GM18519 (cell line): ENCODE data around the gene ADCY7.
"Not testable (repeated sequence)": the region's sequence is repeated elsewhere in the genome, so short reads cannot be mapped to it uniquely, and the experiment has no call there.

Experiments used
- ATAC-seq: cut with Tn5 transposase; IDR thresholded peaks from one replicate; pipeline ENCODE4 v1.9.1; 2021; ENCODE audit warnings: mild to moderate bottlenecking, moderate library complexity; ENCODE audit not compliant: unreplicated experiment, low FRiP score

Gene ADCY7

DNA sequence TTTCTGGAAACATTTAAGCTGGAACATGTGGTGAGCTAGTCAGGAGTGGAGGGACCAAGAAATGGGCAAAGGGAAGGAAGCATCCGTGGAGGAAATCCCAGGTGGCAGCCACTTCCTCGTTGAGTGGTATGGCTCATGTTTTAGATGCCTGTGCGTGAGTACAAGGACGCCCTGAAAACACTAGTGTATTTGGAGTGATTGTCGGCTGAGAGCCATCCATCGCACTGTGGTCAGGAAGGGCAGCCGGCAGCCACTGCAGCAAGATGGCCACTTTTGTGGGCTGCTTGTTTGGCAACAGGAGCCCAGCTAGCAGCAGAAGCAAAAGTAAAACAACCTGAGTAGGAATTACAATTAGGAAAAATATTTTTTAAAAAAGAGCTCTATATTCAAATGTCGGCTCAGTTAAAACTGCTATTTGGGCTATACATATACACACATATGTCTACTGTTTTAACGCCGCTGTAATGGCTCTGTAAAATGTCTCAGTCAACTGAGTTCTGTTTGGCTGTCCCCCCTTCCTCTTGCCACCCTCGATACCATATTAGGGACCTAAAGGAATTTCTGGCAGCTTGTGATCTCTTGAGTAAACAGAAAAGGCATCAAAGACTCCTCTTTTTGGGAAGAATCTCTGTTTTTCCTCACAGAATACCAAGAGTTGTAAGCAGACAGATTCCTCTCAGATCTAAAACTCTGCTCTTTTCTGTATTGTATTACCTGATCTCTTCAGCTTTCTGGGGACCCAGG lies 63.3 kb downstream of the ADCY7 start:
- ATAC-seq, result no peak

DNA sequence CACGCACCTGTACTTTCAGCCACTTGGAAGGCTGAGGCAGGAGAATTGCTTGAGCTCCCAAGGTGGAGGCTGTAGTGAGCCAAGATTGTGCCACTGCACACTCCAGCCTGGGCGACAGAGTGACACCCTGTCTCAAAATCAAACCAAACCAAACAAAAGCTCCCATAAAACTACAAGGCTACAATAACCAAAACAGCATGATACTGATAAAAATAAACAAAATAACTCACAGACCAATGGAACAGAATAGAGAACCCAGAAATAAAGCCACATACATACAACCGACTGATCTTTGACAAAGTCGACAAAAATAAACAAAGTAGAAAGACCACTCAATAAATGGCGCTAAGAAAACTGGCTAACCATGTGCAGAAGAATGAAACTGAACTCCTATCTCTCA lies 65.2 kb downstream of the ADCY7 start:
- ATAC-seq, result no peak

DNA sequence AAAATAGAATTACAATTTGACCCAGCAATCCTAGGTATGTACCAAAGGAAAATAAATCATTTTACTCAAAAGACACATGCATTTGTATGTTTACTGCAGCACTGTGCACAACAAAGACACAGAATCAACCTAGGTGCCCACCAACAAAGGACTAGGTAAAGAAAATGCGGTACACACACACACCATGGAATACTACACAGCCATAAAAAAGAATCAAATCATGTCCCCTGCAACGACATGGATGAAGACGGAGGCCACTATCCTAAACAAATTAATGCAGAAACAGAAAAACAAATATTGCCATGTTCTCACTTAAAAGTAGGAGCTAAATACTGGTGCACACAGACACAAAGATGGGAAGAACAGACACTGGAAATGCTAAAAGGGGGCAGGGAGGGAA lies 66.2 kb downstream of the ADCY7 start:
- ATAC-seq, result no peak

DNA sequence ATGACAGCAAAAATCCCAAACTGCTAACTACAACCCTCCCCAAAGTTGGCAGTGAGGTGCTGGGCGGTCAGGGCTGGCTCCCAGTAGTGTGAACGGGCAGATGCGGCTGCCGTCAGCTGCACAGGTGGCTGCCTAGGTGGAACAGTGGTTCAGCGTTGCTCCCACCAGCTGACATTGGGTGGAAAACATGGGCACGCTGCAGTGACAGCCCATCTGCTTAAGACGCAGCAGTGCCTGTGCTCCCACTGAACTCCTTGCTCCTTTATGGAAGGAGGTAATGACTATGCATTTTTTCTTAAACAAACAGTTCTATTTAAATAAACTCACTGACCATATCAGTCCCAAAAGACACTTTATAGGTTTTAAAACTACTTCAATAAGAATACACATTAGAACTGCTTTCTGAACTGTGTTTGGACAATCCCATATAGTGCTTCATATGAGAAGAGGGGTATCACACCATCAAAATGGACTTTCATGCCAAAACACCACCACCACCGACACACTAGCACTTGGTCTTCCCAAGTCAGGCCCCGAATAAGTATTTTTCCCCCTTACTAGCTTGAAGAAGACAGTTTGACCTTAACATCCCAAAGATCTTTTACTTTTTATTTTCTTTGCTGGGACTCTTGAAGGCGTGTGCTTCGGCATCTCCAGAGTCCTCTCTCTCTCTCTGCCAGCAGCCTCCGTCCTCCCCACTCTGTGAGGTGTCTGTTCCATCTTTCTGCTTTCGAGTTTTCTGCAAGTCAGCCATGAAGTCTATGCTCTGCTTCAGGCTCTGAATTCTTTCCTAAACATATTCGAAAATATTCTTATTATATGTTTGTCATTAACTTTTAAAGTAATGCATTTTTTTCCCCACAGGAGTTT lies 68.0 kb downstream of the ADCY7 start:
- no peak for ATAC-seq

DNA sequence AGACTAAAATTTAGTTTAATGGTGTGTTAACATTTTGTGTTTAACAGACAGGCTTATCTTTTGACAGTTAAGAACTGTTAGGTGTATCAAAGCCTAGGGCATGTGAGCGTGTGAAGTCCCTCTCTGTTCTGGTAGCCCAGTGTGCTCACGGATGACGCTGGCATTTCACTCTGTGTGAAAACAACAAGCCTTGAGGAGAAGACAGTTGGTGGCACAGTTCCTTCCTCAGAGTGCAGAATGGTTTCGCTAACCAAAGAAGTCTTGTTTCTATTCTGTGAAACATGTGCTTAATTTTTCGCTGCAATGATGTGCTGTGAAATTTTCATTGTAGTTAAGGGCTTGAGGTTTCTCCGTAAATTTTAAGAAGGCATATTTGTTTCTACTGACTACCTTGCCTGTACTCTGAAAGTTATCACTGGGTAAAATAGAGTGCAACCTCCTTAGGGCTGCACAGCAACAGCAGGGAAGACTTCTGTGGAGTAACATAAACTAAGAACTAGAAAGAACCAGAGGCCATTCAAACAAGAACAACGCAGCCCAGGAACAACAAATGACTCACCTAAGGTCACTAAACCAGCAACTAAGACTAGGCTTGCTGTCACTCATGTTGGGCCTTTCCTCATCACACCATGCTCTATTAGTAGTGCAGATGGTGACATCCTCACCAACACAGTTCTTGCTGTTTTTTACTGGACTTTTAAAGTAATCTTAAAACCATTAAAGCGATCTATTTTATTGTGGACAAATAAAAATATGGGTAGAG lies 69.0 kb downstream of the ADCY7 start:
- no peak for ATAC-seq

DNA sequence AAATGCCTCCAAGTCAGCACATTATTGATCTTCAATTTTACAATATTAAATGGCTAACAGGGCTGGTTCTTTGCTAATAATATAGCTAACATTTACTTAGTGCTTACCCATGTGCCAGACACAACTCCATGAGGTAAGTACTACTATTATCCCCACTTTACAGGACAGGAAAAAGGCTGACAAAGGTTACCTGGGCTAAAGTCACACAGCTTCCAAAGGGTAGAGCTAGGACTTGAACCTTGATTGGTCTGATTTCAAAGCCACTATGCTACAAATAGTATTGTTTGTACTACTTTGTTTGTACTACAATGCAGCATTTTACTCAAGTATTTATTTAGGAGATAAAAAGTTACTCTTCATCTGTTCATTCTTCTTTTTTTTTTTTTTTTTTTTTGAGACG lies 70.5 kb downstream of the ADCY7 start:
- ATAC-seq, result no peak

DNA sequence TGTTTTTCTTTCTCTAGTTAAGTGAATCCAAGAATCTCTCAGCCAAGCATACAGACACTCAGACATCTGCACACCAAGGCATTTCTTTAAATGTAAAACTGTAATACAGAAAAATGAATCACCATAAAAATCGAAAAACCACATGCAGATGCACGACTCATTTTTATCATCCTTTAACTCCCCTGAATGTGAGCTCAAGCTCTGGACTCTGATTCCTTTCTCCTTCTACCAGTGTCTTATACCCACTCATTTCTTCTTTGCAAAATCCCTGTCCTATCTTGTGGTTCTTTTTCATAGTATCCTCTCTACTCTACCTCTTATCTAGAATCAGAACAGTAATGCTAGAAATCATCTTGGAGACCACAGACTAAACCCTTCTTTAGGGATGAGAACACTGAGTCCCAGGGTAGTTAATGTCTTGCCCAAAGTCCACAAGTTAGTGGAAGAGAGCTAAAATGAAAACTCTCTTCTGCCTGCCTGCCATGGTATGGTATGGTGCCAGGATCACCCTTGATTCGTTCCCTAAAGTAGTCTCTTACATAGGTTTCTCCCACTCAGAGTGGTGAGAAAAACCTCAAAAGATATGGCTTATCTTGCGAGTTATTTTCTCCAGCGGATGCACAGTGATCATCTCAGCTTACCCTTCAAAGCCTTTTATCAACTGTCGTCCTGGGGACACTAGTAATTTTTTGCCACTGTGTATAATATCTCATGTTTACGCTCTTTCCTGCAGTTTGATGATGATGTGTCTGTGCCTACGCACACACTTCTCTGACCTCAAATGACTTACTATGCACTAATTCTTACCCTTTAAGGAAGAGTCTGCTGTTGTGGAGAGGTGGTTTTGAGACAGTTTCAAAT lies 72.2 kb downstream of the ADCY7 start:
- ATAC-seq, result no peak

DNA sequence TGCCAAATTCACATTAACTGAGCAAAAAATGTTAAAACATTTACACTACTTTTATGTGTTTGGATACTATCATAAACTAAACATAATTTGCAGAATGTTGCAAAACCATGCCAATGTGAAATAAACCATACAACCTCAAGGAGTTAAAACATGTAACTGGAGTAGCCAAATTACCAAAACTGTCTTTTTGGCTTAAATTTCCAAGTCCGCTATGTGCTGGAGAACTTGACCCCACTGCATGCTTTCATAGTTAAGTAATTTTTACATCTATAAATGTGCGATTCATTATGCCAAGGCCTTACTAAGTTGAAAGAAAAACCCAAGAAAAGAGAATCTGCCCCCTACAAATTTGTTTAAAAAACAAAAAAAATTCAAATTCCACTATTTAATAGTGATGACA lies 74.2 kb downstream of the ADCY7 start:
- ATAC-seq, result no peak

DNA sequence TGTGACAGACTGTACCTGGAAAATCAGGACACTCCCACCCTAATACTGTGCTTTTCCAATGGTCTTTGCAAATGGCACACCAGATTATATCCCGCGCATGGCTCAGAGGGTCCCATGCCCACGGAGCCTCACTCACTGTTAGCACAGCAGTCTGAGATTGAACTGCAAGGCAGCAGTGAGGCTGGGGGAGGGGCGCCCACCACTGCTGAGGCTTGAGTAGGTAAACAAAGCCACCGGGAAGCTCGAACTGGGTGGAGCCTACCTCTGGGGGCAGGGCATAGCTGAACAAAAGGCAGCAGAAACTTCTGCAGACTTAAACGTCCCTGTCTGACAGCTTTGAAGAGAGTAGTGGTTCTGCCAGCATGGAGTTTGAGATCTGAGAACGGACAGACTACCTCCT lies 77.2 kb downstream of the ADCY7 start:
- ATAC-seq, result not testable (repeated sequence)

DNA sequence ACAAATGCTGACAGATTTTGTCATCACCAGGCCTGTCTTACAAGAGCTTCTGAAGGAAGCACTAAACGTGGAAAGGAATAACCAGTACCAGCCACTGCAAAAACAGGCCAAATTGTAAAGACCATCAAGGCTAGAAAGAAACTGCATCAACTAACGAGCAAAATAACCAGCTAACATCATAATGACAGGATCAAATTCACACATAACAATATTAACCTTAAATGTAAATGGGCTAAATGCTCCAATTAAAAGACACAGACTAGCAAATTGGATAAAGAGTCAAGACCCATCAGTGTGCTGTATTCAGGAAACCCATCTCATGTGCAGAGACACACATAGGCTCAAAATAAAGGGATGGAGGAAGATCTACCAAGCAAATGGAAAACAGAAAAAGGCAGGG lies 78.9 kb downstream of the ADCY7 start:
- not testable (repeated sequence) for ATAC-seq

DNA sequence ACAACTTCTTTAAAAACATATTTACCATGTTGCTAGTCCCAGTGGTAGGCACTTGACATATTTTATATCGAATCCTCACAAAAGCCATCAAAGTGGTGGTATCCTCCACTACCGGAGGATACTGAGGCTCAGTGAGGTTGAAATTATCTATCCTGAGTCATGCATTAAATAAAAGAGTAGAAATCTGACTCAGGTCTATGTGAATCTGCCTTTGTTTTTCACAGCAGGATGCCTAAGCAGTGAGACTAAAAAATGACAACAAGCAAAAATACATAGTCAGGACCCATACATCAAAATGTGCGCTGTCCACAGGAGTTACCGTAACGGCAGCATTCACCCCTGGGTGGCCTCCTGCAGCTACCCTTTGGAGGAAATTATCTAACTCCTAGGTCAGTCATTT lies 84.8 kb downstream of the ADCY7 start:
- ATAC-seq, result no peak

DNA sequence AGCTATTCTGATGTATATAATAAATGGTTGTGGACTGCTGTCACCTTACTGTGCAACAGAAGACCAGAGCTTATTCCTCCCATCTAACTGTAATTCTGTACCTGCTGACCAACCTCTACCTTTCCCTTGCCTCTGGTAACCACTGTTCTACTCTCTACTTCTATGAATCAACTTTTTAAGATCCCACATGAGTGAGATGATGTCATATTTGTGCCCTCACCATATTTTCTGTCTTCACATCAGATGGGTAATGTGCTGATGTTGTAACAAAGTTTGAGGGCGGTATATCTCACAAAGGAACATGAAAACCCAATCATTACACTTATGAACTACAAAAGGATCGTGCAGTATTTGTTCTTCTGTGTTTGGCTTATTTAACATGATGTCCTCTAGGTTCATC lies 85.6 kb downstream of the ADCY7 start:
- ATAC-seq, result no peak

DNA sequence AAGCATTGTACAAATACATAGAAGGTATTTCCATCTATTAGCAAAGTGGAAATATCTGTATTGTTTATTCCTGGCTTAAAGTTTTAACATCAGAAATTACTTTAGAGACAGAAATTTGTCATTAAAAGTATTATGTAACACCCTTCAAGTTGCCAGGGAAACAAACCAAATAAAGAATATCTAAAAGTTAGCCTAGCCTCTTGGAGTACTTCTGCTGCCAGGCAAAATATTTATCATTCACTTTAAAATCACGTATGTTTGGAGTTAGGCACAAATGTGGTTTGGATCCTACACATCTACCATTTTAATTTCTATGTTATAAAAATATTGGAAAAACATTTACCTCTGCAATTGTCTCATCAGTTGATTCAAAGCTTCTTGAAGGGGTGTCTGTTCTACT lies 87.7 kb downstream of the ADCY7 start:
- no peak for ATAC-seq

DNA sequence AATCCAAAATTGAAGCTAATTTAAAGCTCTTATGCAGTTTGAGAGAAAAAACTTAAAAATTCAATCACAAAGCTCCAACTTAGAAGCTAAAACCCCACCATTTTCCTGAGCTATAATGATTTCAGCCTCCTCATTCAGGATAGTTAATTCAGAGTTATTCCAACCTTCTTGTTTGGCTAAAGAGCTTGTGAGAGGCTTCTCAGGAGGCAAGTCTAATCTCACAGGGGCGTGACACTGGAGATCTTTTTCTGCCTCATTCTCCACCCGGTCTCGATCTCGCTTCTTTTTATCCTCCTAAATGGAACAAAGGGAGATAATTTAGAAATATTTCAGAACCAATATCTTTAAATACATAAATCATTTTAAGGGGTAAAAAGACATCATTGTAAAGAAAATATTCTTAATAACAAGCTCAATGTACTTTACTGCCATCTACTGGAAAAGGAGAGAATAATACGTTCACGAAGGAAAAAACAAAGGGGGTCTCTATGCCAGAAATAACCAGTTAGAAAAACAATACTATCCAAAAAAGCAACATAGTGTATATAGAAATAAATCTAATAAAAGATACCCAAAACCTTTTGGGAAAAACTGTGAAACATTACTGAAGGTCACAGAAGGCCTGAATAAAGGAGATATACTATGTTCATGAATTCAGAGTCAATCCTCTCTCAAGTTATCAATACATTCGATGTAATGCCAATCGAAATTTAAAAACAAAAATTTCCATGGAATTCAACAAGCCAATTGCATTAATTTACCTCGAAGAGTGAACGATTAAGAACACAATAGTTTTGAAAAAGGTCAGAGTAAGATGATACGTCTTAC lies 88.5 kb downstream of the ADCY7 start:
- ATAC-seq, result no peak

DNA sequence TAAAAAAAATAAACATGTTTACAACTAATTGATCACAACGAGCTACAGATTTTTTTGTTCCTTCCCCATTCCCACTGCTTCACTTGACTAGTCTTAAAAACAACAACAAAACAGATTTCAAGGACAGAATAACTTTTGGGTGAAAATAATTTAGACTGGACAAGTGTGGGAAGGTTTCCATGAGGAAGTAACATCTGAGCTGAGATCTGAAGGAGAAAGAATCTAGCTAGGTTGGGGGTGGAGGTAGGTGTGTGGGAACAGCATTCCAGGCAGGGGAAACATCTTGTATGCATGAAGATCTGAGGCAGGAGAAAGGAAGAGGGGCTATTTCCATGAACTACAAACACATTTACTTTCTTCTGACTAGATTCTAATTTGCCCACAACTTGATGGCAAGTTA lies 93.3 kb downstream of the ADCY7 start:
- ATAC-seq, result no peak

DNA sequence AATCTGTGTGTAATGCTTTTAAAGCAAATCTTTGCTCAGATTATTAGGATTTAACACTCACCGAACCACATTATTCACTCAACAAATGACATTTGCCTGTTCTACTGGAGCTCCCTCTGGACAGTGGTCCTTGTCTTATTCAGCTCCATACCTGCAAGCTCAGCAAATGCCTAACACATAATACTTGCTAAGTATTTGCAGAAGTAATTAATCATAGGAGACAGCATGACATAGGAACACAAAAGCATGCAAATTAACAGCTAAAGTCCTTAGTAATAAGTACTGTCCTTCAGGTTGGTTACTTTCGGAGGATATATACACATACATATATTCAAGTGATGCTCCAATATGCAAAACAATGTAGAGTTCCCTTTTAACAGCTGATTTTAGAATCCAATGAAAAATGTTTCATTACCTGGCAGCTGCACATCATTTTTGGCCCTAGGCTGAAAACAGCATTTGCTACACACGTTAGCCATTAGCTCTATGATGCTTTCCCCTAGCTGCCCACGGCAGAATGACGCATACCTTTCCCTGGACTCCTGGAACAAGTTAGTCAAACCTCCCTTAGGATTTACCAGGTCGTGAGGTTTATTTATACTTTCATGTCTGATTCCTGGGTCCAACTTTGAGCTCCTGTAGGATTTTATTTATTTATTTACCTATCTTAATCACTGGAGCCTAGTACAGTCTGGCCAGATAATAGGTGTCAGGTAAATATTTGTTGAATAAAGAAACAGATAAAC lies 93.9 kb downstream of the ADCY7 start:
- no peak for ATAC-seq

DNA sequence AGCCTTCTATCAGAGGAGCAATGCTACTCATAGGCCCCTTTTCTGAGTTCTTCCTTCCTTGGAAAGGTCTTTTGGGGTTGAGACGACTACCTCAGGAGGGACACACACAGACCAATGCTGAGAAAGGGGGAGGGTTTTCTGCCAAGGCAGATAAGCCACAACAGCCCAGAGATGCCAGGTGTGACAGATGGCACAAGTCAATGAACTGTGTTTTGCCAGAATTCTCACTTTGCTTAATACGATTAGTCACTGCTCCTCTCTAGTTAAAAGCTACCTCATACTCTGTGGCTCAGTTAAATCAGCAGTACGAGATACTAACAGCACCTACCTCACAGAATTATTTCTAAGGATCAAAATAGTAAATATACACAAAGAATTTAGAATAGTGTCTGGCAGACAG lies 94.4 kb downstream of the ADCY7 start:
- no peak for ATAC-seq

DNA sequence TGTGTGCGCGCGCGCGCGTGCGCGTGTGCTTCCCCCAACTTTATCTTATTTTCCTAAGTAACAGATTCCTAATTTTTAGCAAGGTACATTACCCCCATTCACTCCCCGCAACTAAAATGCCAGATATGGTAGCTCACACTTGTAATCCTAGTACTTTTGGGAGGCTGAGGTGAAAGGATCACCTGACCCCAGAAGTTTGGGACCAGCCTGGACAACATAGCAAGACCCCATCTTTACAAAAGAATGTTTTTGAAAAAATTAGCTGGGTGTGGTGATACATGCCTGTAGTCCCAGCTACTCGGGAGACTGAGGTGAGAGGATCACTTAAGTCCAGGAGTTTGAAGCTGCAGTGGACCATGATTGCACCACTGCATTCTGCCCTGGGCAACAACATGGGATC lies 97.3 kb downstream of the ADCY7 start:
- no peak for ATAC-seq
